Esophagus muscularis mucosa (tissue), 4 donors: ENCODE data around the gene ZSCAN21. TPM values are rescaled to one million over a fixed set of nuclear protein-coding genes. Genes with fewer than 3 reads are reported as not detected.

Source experiments
- DNase-seq: peaks from one replicate; pipeline ENCODE4 v3.0.0-alpha.2; 2017; ENCODE audit errors: extremely low spot score
- H3K27ac ChIP-seq, 4 donors: fragments of 200-600 bp; sonication (generic); replicated peaks in 1 of 4; 1 replicate in 3 of 4; 2 replicates in 1 of 4; pipeline ENCODE4 v1.5.1; 2016 to 2019; ENCODE audit warnings: mild to moderate bottlenecking in 1 of 4
- H3K27me3 ChIP-seq, 4 donors: fragments of 200-600 bp; sonication (generic); one replicate each; pipeline versions ENCODE4 v1.5.1 to v1.6.0; 2016 to 2019
- H3K36me3 ChIP-seq, 4 donors: fragments of 200-600 bp; sonication (generic); one replicate each; pipeline ENCODE4 v1.5.1; 2016 to 2019
- H3K4me1 ChIP-seq, 4 donors: fragments of 200-600 bp; sonication (generic); one replicate each; pipeline ENCODE4 v1.5.1; 2016 to 2019
- H3K4me3 ChIP-seq, 4 donors: fragments of 200-600 bp; sonication (generic); 1 replicate in 2 of 4; 2 replicates in 2 of 4; pipeline ENCODE4 v1.5.1; 2016 to 2019; ENCODE audit warnings: mild to moderate bottlenecking in 4 of 4, moderate library complexity in 1 of 4
- H3K9me3 ChIP-seq, 4 donors: fragments of 200-600 bp; sonication (generic); 1 replicate in 3 of 4; 2 replicates in 1 of 4; pipeline ENCODE4 v1.5.1; 2016 to 2019
- EP300 ChIP-seq: sonication (generic); formaldehyde crosslinking; IDR thresholded peaks from one replicate; pipeline ENCODE4 v1.6.1; 2017; ENCODE audit warnings: antibody characterized with exemption
- POLR2A ChIP-seq: fragments of 450-650 bp; IDR thresholded peaks from one replicate; pipeline ENCODE4 v1.6.1; 2017; ENCODE audit warnings: antibody characterized with exemption, moderate library complexity, mild to moderate bottlenecking, low read depth
- POLR2AphosphoS5 ChIP-seq, 2 donors: sonication (generic); formaldehyde crosslinking; IDR thresholded peaks; one replicate each; pipeline ENCODE4 v1.6.1; 2017; ENCODE audit warnings: antibody characterized with exemption in 2 of 2
- WGBS: methylation state at CpG from one replicate; pipeline ENCODE4 v1.1.5; 2018; 5-methylcytosine and 5-hydroxymethylcytosine counted together
- intact Hi-C: fragments of 100-400 bp; cut with DNase I; formaldehyde crosslinking; loops from one replicate; pipeline ENCODE4 v1.15.1; 2023
- total RNA-seq, 4 donors: library from RNA; depleted of rRNA; stranded (reverse); fragments of >200 nt; gene quantifications; one replicate each; pipeline versions ENCODE4 v1.1.0 to v1.2.1, GENCODE V29; 2016
- TF ChIP-seq, protein P1 (sequence below), 3 experiments: fragments of 200-600 bp in 2 of 3; fragments of 450-650 bp in 1 of 3; sonication (generic) in 2 of 3; IDR thresholded peaks; one replicate each; pipeline ENCODE4 v1.5.1; 2017 to 2019; ENCODE audit warnings: antibody characterized with exemption in 3 of 3, mild to moderate bottlenecking in 2 of 3, moderate library complexity in 1 of 3

The ZSCAN21 gene
- total RNA-seq, 4 donors from 2014 or later, result 12.9 to 18.4 (median 16.1) TPM

DNA sequence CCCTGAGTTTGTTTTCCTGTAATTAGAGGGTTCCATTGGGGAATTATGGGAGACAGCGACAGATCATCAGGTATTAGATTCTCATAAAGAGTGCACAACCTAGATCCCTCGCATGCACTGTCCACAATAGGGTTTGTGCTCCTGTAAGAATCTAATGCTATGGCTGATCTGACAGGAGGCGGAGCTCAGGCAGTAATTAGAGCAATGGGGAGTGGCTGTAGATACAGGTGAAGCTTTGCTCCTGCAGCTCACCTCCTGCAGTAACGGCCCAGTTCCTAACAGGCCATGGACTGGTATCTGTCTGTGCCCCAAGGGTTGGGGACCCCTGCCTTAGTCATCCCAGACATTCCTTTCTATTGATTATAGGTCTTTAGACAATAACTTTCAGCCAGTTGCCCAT is 894 bp upstream of the ZSCAN21 start:
- Histone ChIP-seq H3K9me3 (no peaks in the 10 kb centered on the region), H3K4me1 (peaks cover 6 to 37% (median 26%) of the 10 kb centered on the region in 4 donors), H3K27me3 (no peaks in the 10 kb centered on the region), H3K4me3 (no peak overlapping the region), H3K36me3 (peaks cover 0 to 6% (median 0%) of the 10 kb centered on the region in 4 donors), H3K27ac (no peak overlapping the region)
- TF ChIP-seq POLR2A (no peak), POLR2AphosphoS5 (IDR thresholded peaks at IDR 0.05) (no peak), EP300 (no peak)
- TF ChIP-seq, protein P1, sequence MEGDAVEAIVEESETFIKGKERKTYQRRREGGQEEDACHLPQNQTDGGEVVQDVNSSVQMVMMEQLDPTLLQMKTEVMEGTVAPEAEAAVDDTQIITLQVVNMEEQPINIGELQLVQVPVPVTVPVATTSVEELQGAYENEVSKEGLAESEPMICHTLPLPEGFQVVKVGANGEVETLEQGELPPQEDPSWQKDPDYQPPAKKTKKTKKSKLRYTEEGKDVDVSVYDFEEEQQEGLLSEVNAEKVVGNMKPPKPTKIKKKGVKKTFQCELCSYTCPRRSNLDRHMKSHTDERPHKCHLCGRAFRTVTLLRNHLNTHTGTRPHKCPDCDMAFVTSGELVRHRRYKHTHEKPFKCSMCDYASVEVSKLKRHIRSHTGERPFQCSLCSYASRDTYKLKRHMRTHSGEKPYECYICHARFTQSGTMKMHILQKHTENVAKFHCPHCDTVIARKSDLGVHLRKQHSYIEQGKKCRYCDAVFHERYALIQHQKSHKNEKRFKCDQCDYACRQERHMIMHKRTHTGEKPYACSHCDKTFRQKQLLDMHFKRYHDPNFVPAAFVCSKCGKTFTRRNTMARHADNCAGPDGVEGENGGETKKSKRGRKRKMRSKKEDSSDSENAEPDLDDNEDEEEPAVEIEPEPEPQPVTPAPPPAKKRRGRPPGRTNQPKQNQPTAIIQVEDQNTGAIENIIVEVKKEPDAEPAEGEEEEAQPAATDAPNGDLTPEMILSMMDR (IDR thresholded peaks at IDR 0.05), result no peak
- intact Hi-C loops, result loop anchor here (5.0 kb wide), 1 partner anchor 51 kb away; no protein-coding TSS in a partner anchor
- no peak for DNase-seq
- 94% methylated on average over 4 of the region's 4 CpGs for WGBS

DNA sequence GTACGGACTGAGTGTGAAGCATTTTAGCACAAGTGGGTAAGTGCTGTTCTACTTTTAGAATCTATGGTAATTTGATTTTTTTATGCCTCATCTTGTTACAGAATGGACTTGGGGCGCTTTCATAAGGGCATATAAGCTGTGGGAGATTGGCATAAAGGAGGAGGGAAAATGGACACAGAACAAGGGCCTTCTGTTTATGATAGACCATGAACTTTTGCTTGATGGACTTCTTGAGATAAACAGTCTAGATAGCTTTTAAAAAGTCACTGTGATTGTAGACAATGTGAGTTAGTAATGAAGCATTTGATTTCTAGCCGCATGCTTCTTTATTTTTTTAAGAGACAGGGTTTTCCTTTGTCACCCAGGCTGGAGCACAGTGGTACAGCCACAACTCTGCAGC is 2.0 kb downstream of the ZSCAN21 start:
- Histone ChIP-seq H3K4me1 (peaks cover 6 to 40% (median 28%) of the 10 kb centered on the region in 4 donors), H3K9me3 (no peaks in the 10 kb centered on the region), H3K4me3 (no peak overlapping the region), H3K27ac (no peak overlapping the region), H3K27me3 (no peaks in the 10 kb centered on the region), H3K36me3 (peaks cover 0 to 17% (median 1%) of the 10 kb centered on the region in 4 donors)
- intact Hi-C loops, result loop anchor here (1.0 to 5.0 kb wide), 2 partner anchors 29 to 34 kb away; partner anchors contain the start of gene ZKSCAN1
- TF ChIP-seq POLR2AphosphoS5 (IDR thresholded peaks at IDR 0.05) (no peak), EP300 (no peak), POLR2A (no peak)
- TF ChIP-seq, protein P1 (IDR thresholded peaks at IDR 0.05), result no peak
- no peak for DNase-seq
- WGBS, result 78% methylated on average over 3 of the region's 3 CpGs

DNA sequence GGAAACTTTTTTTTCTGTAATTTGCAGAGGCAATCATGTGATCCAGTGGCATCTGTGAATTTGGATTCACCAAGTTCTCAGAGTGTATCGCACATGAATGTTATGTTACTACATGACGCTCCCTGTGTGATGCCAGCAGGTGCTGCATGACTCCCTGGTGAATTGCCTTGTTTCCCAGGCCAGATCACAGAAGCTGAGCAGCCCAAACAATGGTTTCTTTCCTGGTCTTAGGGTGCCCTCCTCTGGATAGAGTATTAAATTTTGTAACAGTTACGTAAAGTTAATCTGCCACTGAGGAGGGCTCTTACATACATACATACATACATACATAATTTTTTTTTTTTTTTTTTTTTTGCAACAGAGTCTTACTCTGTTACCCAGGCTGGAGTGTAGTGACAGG is 3.6 kb downstream of the ZSCAN21 start:
- Histone ChIP-seq H3K27me3 (no peaks in the 10 kb centered on the region), H3K9me3 (no peaks in the 10 kb centered on the region), H3K4me3 (no peak overlapping the region), H3K27ac (no peak overlapping the region), H3K36me3 (peaks cover 14 to 33% (median 17%) of the 10 kb centered on the region in 4 donors), H3K4me1 (peaks cover 6 to 40% (median 28%) of the 10 kb centered on the region in 4 donors)
- no peak for DNase-seq
- intact Hi-C loops, result loop anchor here (5.0 kb wide), 1 partner anchor 36 kb away; the partner anchor contains the start of gene ZKSCAN1
- TF ChIP-seq POLR2AphosphoS5 (IDR thresholded peaks at IDR 0.05), result no peak
- TF ChIP-seq, protein P1 (IDR thresholded peaks at IDR 0.05), result peak in 2 of 3 experiments; percentile 14 to 31
- 55% methylated on average over 3 of the region's 3 CpGs for WGBS

DNA sequence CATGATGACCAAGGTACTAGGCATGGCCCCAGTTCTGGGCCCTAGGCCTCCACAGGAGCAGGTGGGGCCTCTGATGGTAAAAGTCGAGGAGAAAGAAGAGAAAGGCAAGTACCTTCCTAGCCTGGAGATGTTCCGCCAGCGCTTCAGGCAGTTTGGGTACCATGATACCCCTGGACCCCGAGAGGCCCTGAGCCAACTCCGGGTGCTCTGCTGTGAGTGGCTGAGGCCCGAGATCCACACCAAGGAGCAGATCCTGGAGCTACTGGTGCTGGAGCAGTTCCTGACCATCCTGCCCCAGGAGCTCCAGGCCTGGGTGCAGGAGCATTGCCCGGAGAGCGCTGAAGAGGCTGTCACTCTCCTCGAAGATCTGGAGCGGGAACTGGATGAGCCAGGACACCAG is 7.4 kb downstream of the ZSCAN21 start:
- no peak for TF ChIP-seq POLR2A
- TF ChIP-seq POLR2AphosphoS5 (IDR thresholded peaks at IDR 0.05), result no peak
- TF ChIP-seq EP300, result no peak
- TF ChIP-seq, protein P1 (IDR thresholded peaks at IDR 0.05), result no peak
- intact Hi-C loops, result no loop called here
- H3K36me3 ChIP-seq, result peaks cover 31 to 70% (median 53%) of the 10 kb centered on the region in 4 donors
- H3K4me3 ChIP-seq, result no peak overlapping the region
- H3K27me3 ChIP-seq, result no peaks in the 10 kb centered on the region
- H3K9me3 ChIP-seq, result no peaks in the 10 kb centered on the region
- no peak for DNase-seq
- peaks cover 0 to 17% (median 6%) of the 10 kb centered on the region in 4 donors for H3K4me1 ChIP-seq
- WGBS, result 93% methylated on average over 10 of the region's 10 CpGs
- H3K27ac ChIP-seq, result no peak overlapping the region

DNA sequence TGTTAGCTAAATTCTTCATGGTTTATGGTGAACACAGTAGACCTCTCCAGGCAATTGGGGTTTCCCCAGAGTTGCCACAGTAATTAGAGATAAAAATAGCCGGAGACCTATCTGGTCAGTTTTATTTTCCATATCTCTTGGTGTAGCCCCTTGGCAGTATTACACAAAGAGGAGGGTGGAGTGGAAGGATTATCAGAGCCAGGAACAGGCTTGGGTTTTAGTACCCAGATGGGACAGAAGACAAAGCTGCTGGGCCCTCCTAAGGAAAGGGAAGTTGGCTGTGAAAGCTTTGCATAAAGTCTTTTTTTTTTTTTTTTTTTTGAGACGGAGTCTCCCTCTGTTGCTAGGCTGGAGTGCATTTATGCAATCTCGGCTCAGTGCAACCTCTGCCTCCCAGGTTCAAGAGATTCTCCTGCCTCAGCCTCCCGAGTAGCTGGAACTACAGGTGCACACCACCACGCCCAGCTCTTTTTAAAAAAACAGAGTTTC is 9.7 kb downstream of the ZSCAN21 start:
- intact Hi-C loops, result no loop called here
- H3K27ac ChIP-seq, result no peak overlapping the region
- peaks cover 44 to 85% (median 75%) of the 10 kb centered on the region in 4 donors for H3K36me3 ChIP-seq
- no peak for DNase-seq
- H3K4me3 ChIP-seq, result no peak overlapping the region
- no peaks in the 10 kb centered on the region for H3K27me3 ChIP-seq
- H3K4me1 ChIP-seq, result no peaks in the 10 kb centered on the region
- no peaks in the 10 kb centered on the region for H3K9me3 ChIP-seq
- 84% methylated on average over 5 of the region's 5 CpGs for WGBS
- TF ChIP-seq POLR2A (no peak), POLR2AphosphoS5 (IDR thresholded peaks at IDR 0.05) (no peak), EP300 (no peak)
- TF ChIP-seq, protein P1 (IDR thresholded peaks at IDR 0.05), result no peak
